Measurements from ENCODE around the gene PITPNC1.

- no peak for TF ChIP-seq CTCF (IDR thresholded peaks at IDR 0.05)
- no peak for TF ChIP-seq ZFX (IDR thresholded peaks at IDR 0.05; ENCODE audit: borderline replicate concordance)
Measured at GRCh38 chr17:67716405-67716798, 339.3 kb downstream of the PITPNC1 start.
